ENCODE results near the gene URB2. TPM values are rescaled to one million over a fixed set of nuclear protein-coding genes. Genes with fewer than 3 reads are reported as not detected.

Gene URB2
- total and polyA plus RNA-seq, 4 donors = 1.2 to 10.5 (median 6.2) TPM

DNA sequence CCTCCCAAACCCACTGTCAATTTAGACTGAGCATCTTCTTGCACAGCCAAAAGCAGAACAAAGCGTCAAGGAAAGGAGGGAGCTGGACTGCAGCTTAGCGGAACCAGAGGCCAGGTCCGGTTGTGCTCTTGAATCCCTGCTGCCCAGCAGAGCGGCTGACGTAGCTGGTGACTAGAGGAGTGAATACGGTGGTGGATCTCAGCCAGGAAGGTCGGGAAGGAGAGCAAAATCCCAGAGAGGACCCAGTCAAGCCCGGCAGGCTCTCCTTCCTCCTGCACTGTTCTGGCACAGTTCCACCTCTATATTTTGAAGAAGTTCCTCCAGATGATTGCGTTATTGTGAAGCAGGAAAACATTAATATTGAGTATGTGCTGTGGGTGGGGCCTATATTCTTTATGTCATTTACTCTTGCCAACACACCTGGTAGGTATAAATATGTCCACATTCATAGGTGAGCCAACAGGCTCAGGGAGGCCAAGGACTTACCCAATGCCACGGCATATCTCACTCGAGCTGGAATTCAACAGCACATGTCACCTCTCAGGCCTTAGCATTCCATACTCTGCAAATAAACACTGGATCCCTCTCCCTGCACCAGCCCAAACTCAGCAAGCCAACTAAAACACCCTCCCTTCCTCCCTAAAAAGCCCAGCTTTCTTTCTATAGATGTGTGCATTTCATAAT is 43.9 kb upstream of the URB2 start:
- WGBS = 40% methylated on average over 11 of the region's 11 CpGs
- Histone ChIP-seq H3K9ac (ENCODE audit: low read depth in 1 of 2, low read length in 2 of 2) (no peak overlapping the region), H3K36me3 (ENCODE audit: control insufficient read depth in 4 of 4, insufficient read depth in 3 of 4, low read depth in 1 of 4, low read length in 3 of 4) (no peaks in the 10 kb centered on the region), H3K4me3 (ENCODE audit: low read depth in 1 of 3, low read length in 3 of 3) (no peak overlapping the region), H3K4me1 (ENCODE audit: control insufficient read depth in 4 of 4, insufficient read depth in 4 of 4, low read length in 3 of 4) (peaks cover 0 to 5% (median 3%) of the 10 kb centered on the region in 4 donors), H3K9me3 (ENCODE audit: control insufficient read depth in 4 of 4, low read length in 3 of 4) (no peaks in the 10 kb centered on the region), H3K27me3 (ENCODE audit: control insufficient read depth in 4 of 4, insufficient read depth in 4 of 4, low read length in 3 of 4) (no peaks in the 10 kb centered on the region), H3K27ac (ENCODE audit: low read depth in 1 of 2, low read length in 2 of 2) (no peak overlapping the region)
- DNase-seq (ENCODE audit: low spot score) = no peak
- TF ChIP-seq JUND (IDR thresholded peaks at IDR 0.05) = no peak
- TF ChIP-seq CTCF (IDR thresholded peaks at IDR 0.05; ENCODE audit: low read depth, low read length, missing input control) = no peak
- no peak for TF ChIP-seq NR2F2 (IDR thresholded peaks at IDR 0.05)
- no peak for TF ChIP-seq YY1 (IDR thresholded peaks at IDR 0.05)
- no peak for TF ChIP-seq HNF4G (IDR thresholded peaks at IDR 0.05)
- no peak for TF ChIP-seq ATF3 (IDR thresholded peaks at IDR 0.05)
- TF ChIP-seq RAD21 (IDR thresholded peaks at IDR 0.05) = no peak
- TF ChIP-seq, protein P1, sequence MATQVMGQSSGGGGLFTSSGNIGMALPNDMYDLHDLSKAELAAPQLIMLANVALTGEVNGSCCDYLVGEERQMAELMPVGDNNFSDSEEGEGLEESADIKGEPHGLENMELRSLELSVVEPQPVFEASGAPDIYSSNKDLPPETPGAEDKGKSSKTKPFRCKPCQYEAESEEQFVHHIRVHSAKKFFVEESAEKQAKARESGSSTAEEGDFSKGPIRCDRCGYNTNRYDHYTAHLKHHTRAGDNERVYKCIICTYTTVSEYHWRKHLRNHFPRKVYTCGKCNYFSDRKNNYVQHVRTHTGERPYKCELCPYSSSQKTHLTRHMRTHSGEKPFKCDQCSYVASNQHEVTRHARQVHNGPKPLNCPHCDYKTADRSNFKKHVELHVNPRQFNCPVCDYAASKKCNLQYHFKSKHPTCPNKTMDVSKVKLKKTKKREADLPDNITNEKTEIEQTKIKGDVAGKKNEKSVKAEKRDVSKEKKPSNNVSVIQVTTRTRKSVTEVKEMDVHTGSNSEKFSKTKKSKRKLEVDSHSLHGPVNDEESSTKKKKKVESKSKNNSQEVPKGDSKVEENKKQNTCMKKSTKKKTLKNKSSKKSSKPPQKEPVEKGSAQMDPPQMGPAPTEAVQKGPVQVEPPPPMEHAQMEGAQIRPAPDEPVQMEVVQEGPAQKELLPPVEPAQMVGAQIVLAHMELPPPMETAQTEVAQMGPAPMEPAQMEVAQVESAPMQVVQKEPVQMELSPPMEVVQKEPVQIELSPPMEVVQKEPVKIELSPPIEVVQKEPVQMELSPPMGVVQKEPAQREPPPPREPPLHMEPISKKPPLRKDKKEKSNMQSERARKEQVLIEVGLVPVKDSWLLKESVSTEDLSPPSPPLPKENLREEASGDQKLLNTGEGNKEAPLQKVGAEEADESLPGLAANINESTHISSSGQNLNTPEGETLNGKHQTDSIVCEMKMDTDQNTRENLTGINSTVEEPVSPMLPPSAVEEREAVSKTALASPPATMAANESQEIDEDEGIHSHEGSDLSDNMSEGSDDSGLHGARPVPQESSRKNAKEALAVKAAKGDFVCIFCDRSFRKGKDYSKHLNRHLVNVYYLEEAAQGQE (IDR thresholded peaks at IDR 0.05) = no peak
- TF ChIP-seq HNF4A (conservative IDR thresholded peaks at IDR 0.05) = no peak
- no peak for TF ChIP-seq RXRA (IDR thresholded peaks at IDR 0.05)
- no peak for TF ChIP-seq TAF1 (conservative IDR thresholded peaks at IDR 0.05)
- no peak for TF ChIP-seq EGR1 (IDR thresholded peaks at IDR 0.05; ENCODE audit: low read depth in 2 of 2)
- no peak for TF ChIP-seq SP1 (IDR thresholded peaks at IDR 0.05)
- TF ChIP-seq ZBTB33 (IDR thresholded peaks at IDR 0.05) = no peak
- no peak for TF ChIP-seq FOXA1 (IDR thresholded peaks at IDR 0.05)
- no peak for TF ChIP-seq FOXA2 (IDR thresholded peaks at IDR 0.05)
- TF ChIP-seq, protein P2, sequence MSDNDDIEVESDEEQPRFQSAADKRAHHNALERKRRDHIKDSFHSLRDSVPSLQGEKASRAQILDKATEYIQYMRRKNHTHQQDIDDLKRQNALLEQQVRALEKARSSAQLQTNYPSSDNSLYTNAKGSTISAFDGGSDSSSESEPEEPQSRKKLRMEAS (IDR thresholded peaks at IDR 0.05) = no peak
- TF ChIP-seq GABPA (IDR thresholded peaks at IDR 0.05 in 1 of 2, conservative IDR thresholded peaks at IDR 0.05 in 1 of 2) = no peak

All from liver (tissue), 9 donors.